Panc1 (cell line): Measurements from ENCODE around the gene NOX4.
"Not testable (repeated sequence)": the region's sequence is repeated elsewhere in the genome, so short reads cannot be mapped to it uniquely, and the experiment has no call there.

Experiments
- CTCF ChIP-seq: fragments of 450-650 bp; IDR thresholded peaks from 2 replicates; pipeline ENCODE4 v1.5.1; 2017; ENCODE audit warnings: mild to moderate bottlenecking
- POLR2AphosphoS5 ChIP-seq: IDR thresholded peaks from 2 replicates; pipeline ENCODE4 v1.6.1; 2012; ENCODE audit warnings: mild to moderate bottlenecking, low read depth, low read length, moderate library complexity
- REST ChIP-seq, 2 experiments: IDR thresholded peaks; 2 replicates each; pipeline ENCODE4 v1.6.1; 2011 to 2012; ENCODE audit warnings: low read depth in 2 of 2, control low read depth in 1 of 2, low read length in 1 of 2, mild to moderate bottlenecking in 1 of 2, moderate library complexity in 1 of 2; ENCODE audit not compliant: insufficient read depth in 1 of 2
- SIN3A ChIP-seq: IDR thresholded peaks from 2 replicates; pipeline ENCODE4 v1.6.1; 2012; ENCODE audit warnings: low read depth, mild to moderate bottlenecking, low read length, moderate library complexity, borderline replicate concordance; ENCODE audit not compliant: insufficient read depth
- TCF7L2 ChIP-seq: IDR thresholded peaks from 2 replicates; pipeline ENCODE4 v1.6.1; 2011; ENCODE audit warnings: mild to moderate bottlenecking, low read depth, low read length, inconsistent platforms

DNA sequence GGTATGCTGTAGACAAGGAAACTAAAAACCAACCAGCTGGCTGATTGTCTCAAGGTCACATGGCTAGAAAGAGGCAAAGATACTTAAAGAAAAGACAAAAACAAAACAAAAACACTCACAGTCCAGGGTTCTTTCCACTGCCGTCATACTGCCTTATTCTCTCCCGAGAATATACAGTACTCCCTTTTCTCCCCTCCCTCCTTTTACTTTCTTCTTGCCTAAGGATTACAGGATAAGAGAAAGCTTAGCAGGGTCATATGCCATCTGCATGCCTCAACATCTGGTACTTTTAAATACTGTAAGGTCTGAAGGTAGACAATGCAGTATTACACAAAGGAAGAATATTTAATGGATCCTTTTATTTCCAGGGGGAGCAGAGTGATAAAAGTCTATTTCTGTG is 126.3 kb downstream of the NOX4 start:
- TF ChIP-seq CTCF; TCF7L2; SIN3A; POLR2AphosphoS5; REST (IDR thresholded peaks at IDR 0.05; ENCODE audit: insufficient read depth in 1 of 2, low read depth in 2 of 2, low read length in 1 of 2): not testable (repeated sequence)
